ENCODE results near the gene PLCB1. TPM values are rescaled to one million over a fixed set of nuclear protein-coding genes. Genes with fewer than 3 reads are reported as not detected.
A peak's percentile ranks its signal among the peaks of the same experiment; 100 is the strongest.

The PLCB1 gene
- total RNA-seq, 3 donors from 2014 or later: 12.2 to 106 (median 30.5) TPM

DNA sequence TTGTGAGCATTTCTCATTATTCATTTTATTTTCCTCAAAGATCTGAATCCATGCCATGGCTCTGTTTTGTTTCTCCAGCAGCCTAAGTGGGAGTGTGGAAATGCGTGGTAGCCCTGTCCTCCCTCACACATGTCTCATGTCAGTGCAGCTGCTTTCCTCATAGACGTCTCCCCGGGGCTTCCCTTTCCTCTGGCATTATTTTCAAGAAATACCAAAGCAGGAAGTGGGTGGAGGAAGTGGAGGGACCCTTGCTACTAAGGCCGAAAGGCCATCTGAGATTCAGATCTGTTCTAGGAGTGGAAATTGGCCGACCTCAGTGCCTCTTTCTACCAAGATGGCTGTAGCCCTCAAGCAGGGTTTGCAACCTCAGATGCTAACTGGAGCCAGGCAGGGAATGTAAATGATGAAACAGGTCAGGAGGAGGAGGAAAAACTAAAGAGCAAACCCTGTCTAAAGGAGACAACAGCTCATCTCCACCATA lies 515.9 kb downstream of the PLCB1 start:
- TF ChIP-seq, protein P1, sequence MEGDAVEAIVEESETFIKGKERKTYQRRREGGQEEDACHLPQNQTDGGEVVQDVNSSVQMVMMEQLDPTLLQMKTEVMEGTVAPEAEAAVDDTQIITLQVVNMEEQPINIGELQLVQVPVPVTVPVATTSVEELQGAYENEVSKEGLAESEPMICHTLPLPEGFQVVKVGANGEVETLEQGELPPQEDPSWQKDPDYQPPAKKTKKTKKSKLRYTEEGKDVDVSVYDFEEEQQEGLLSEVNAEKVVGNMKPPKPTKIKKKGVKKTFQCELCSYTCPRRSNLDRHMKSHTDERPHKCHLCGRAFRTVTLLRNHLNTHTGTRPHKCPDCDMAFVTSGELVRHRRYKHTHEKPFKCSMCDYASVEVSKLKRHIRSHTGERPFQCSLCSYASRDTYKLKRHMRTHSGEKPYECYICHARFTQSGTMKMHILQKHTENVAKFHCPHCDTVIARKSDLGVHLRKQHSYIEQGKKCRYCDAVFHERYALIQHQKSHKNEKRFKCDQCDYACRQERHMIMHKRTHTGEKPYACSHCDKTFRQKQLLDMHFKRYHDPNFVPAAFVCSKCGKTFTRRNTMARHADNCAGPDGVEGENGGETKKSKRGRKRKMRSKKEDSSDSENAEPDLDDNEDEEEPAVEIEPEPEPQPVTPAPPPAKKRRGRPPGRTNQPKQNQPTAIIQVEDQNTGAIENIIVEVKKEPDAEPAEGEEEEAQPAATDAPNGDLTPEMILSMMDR (IDR thresholded peaks at IDR 0.05): no peak
- TF ChIP-seq POLR2A (IDR thresholded peaks at IDR 0.05) (no peak), POLR2AphosphoS5 (IDR thresholded peaks at IDR 0.05) (no peak)
- DNase-seq (ENCODE audit: low spot score in 2 of 2): no peak
- H3K27me3 ChIP-seq: no peaks in the 10 kb centered on the region
- peak overlapping the region in 1 of 2 donors; percentile 53 for H3K27ac ChIP-seq
- no peaks in the 10 kb centered on the region for H3K36me3 ChIP-seq
- no peaks in the 10 kb centered on the region for H3K4me1 ChIP-seq
- intact Hi-C loops (cut with DNase I; ENCODE audit: low total_unique reads): no loop called here
- H3K4me3 ChIP-seq: no peak overlapping the region
- H3K9me3 ChIP-seq: no peaks in the 10 kb centered on the region

DNA sequence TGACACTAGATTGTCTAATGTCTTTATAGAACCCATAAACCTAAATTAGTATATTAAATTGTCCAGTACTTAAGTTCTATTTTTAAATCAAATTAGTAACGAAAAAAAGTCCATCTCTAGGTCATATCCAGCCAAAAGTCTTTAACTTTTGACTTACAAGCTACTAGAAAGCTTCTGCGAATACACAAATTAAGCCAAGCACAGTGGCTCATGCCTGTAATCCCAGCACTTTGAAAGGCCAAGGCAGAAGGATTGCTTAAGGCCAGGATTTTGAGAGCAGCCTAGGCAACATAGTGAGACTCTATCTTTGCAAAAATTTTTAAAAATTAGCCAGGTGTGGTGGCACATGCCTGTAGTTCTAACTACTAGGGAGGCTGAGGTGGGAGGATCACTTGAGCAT lies 516.4 kb downstream of the PLCB1 start:
- Histone ChIP-seq H3K27ac (peak overlapping the region in 1 of 2 donors; percentile 53), H3K4me1 (no peaks in the 10 kb centered on the region), H3K4me3 (no peak overlapping the region), H3K27me3 (no peaks in the 10 kb centered on the region), H3K9me3 (no peaks in the 10 kb centered on the region), H3K36me3 (no peaks in the 10 kb centered on the region)
- intact Hi-C loops (cut with DNase I; ENCODE audit: low total_unique reads): no loop called here
- TF ChIP-seq POLR2A (IDR thresholded peaks at IDR 0.05) (no peak), POLR2AphosphoS5 (IDR thresholded peaks at IDR 0.05) (no peak)
- TF ChIP-seq, protein P1 (IDR thresholded peaks at IDR 0.05): no peak
- no peak for DNase-seq (ENCODE audit: low spot score in 2 of 2)

DNA sequence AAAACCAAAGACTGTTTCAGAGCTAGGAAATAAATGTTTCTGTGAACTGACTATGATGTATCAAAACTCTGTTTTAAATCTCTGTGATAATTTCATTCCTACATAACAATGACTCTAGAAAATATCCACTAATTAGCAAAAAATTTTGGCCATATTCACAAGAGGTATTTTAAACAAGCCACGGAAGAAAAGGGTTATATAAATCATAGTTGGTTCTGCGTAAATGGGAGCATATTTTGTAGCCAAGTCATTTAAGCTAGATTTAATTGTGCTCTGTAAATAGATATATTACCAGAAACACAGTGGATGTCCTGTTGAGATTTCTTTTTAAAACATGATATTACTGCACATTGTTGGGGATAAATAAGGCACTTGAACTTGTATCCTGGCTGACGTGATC lies 520.3 kb downstream of the PLCB1 start:
- no peaks in the 10 kb centered on the region for H3K36me3 ChIP-seq
- intact Hi-C loops (cut with DNase I; ENCODE audit: low total_unique reads): no loop called here
- H3K4me3 ChIP-seq: no peak overlapping the region
- H3K27ac ChIP-seq: no peak overlapping the region
- H3K4me1 ChIP-seq: no peaks in the 10 kb centered on the region
- H3K9me3 ChIP-seq: no peaks in the 10 kb centered on the region
- TF ChIP-seq POLR2AphosphoS5 (IDR thresholded peaks at IDR 0.05) (no peak), POLR2A (IDR thresholded peaks at IDR 0.05) (no peak)
- TF ChIP-seq, protein P1 (IDR thresholded peaks at IDR 0.05): no peak
- DNase-seq (ENCODE audit: low spot score in 2 of 2): no peak
- H3K27me3 ChIP-seq: no peaks in the 10 kb centered on the region

DNA sequence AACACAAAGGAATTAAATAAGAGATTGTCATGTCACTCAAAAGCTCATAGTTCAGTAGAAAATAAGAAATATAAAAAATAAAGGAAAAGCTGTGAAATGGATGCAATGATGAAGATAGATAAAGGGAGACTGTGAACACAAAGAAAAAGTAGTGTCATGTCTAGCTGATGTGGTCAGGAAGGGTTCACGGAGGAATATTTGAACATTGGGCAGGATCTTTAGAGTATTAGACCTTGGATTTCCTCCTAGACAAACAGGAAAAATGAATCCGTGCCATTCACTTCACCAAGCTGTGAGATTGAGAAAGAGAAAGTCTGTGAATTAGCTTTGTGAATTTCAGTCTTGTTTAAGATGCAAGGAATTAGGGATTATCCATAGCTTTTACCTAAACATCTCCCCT lies 522.4 kb downstream of the PLCB1 start:
- no peaks in the 10 kb centered on the region for H3K36me3 ChIP-seq
- H3K4me3 ChIP-seq: no peak overlapping the region
- H3K27me3 ChIP-seq: no peaks in the 10 kb centered on the region
- intact Hi-C loops (cut with DNase I; ENCODE audit: low total_unique reads): no loop called here
- no peaks in the 10 kb centered on the region for H3K4me1 ChIP-seq
- no peak overlapping the region for H3K27ac ChIP-seq
- TF ChIP-seq, protein P1 (IDR thresholded peaks at IDR 0.05): no peak
- TF ChIP-seq POLR2A (IDR thresholded peaks at IDR 0.05) (no peak), POLR2AphosphoS5 (IDR thresholded peaks at IDR 0.05) (no peak)
- no peak for DNase-seq (ENCODE audit: low spot score in 2 of 2)
- no peaks in the 10 kb centered on the region for H3K9me3 ChIP-seq

DNA sequence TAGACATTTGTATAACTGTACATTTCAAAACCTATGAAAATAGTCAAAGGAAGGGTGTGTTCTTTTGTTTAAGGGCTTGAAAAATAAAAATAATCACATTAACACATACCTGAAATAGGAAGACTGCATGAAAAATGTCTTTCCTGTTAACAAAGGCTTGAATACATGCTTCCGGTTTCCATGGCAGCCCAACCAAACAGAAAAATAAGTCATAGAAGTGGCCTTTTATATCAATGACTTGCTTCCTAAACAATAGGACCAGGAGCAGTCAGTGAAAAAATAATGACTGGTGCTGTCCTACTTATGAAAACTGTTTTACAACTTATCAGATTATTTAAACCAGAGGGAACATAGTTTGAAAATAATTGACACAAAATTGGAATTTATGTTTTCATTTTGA lies 524.3 kb downstream of the PLCB1 start:
- DNase-seq (ENCODE audit: low spot score in 2 of 2): no peak
- no peak overlapping the region for H3K27ac ChIP-seq

More for the DNA sequence above, 524.3 kb downstream of the PLCB1 start:
- Histone ChIP-seq H3K4me3 (no peak overlapping the region), H3K36me3 (no peaks in the 10 kb centered on the region), H3K4me1 (no peaks in the 10 kb centered on the region), H3K9me3 (no peaks in the 10 kb centered on the region), H3K27me3 (no peaks in the 10 kb centered on the region)
- intact Hi-C loops (cut with DNase I; ENCODE audit: low total_unique reads): no loop called here
- TF ChIP-seq, protein P1 (IDR thresholded peaks at IDR 0.05): no peak

All from breast epithelium (tissue), 4 donors.